RWPE2 (cell line): Measurements from ENCODE around the gene ACSBG1.

Experiments used
- ATAC-seq: fragments of 200-7000 bp; cut with Tn5 transposase; 3 replicates; pipeline ENCODE4 v1.9.1; 2021; ENCODE audit warnings: low read depth
- DNase-seq: peaks from one replicate; pipeline ENCODE4 v3.0.0-alpha.2; 2020; ENCODE audit warnings: low spot score
- H3K27ac ChIP-seq: fragments of 450-650 bp; 2 replicates; pipeline ENCODE4 v1.5.1; 2017; ENCODE audit warnings: mild to moderate bottlenecking; ENCODE audit not compliant: poor library complexity, severe bottlenecking
- H3K27me3 ChIP-seq: fragments of 250-450 bp; sonication (Bioruptor Pico); 2 replicates; pipeline ENCODE4 v1.5.1; 2021; ENCODE audit warnings: mild to moderate bottlenecking, moderate library complexity; ENCODE audit not compliant: insufficient read depth, poor library complexity, severe bottlenecking
- H3K36me3 ChIP-seq: fragments of 250-450 bp; sonication (Bioruptor Pico); 2 replicates; pipeline ENCODE4 v1.5.1; 2020; ENCODE audit warnings: low read depth, mild to moderate bottlenecking, moderate library complexity
- H3K4me1 ChIP-seq: fragments of 250-450 bp; sonication (Bioruptor Pico); 2 replicates; pipeline ENCODE4 v1.5.1; 2021; ENCODE audit warnings: mild to moderate bottlenecking, moderate library complexity; ENCODE audit not compliant: insufficient read depth, poor library complexity, severe bottlenecking
- H3K4me3 ChIP-seq: fragments of 250-450 bp; sonication (Bioruptor Pico); 2 replicates; pipeline ENCODE4 v1.5.1; 2021; ENCODE audit warnings: mild to moderate bottlenecking, moderate library complexity; ENCODE audit not compliant: severe bottlenecking
- H3K9me3 ChIP-seq: fragments of 250-450 bp; sonication (Bioruptor Pico); 2 replicates; pipeline ENCODE4 v1.5.1; 2021; ENCODE audit warnings: mild to moderate bottlenecking, moderate library complexity; ENCODE audit not compliant: severe bottlenecking
- CTCF ChIP-seq: fragments of 450-650 bp; IDR thresholded peaks from one replicate; pipeline ENCODE4 v1.5.1; 2017; ENCODE audit warnings: mild to moderate bottlenecking, moderate library complexity; ENCODE audit not compliant: poor library complexity, severe bottlenecking

Gene ACSBG1

GRCh38 chr15:78265752-78266224 lies 31.4 kb upstream of the ACSBG1 start:
- no peak for TF ChIP-seq CTCF
- Histone ChIP-seq H3K27me3 (no peaks in the 10 kb centered on the region), H3K4me3 (no peak overlapping the region), H3K9me3 (no peaks in the 10 kb centered on the region), H3K4me1 (peaks cover 11% of the 10 kb centered on the region), H3K36me3 (no peaks in the 10 kb centered on the region), H3K27ac (no peak overlapping the region)
- DNase-seq (no peak), ATAC-seq (peak; percentile 89)

GRCh38 chr15:78265137-78265460 lies 30.7 kb upstream of the ACSBG1 start:
- Histone ChIP-seq H3K4me3 (peak overlapping the region; percentile 31), H3K4me1 (peaks cover 11% of the 10 kb centered on the region), H3K27ac (no peak overlapping the region), H3K9me3 (no peaks in the 10 kb centered on the region), H3K36me3 (no peaks in the 10 kb centered on the region), H3K27me3 (no peaks in the 10 kb centered on the region)
- no peak for ATAC-seq
- TF ChIP-seq CTCF: no peak
- no peak for DNase-seq

- no peaks in the 10 kb centered on the region for H3K27me3 ChIP-seq
- H3K4me3 ChIP-seq: peak within 1 kb of the TSS; percentile 31
- peak; percentile 17 for ATAC-seq
- no peak within 1 kb of the TSS for H3K27ac ChIP-seq
- TF ChIP-seq CTCF: no peak
- no peaks in the 10 kb centered on the region for H3K36me3 ChIP-seq
- no peaks in the 10 kb centered on the region for H3K9me3 ChIP-seq
- no peak for DNase-seq
- H3K4me1 ChIP-seq: peaks cover 11% of the 10 kb centered on the region
Observed at GRCh38 chr15:78264304-78265136, 30.2 kb upstream of the ACSBG1 start, which contains the start of gene DNAJA4. Gene DNAJA4 (plus strand): TSS chr15:78264562. CDS start chr15:78264764, 202 bp downstream.

GRCh38 chr15:78263907-78264303 lies 29.5 kb upstream of the ACSBG1 start:
- Histone ChIP-seq H3K4me1 (peaks cover 11% of the 10 kb centered on the region), H3K4me3 (peak overlapping the region; percentile 31), H3K27ac (no peak overlapping the region), H3K36me3 (no peaks in the 10 kb centered on the region), H3K9me3 (no peaks in the 10 kb centered on the region), H3K27me3 (no peaks in the 10 kb centered on the region)
- no peak for TF ChIP-seq CTCF
- no peak for ATAC-seq
- DNase-seq: no peak

- DNase-seq (no peak), ATAC-seq (no peak)
- Histone ChIP-seq H3K9me3 (no peaks in the 10 kb centered on the region), H3K36me3 (no peaks in the 10 kb centered on the region), H3K4me3 (no peak overlapping the region), H3K27me3 (no peaks in the 10 kb centered on the region), H3K27ac (no peak overlapping the region), H3K4me1 (peaks cover 11% of the 10 kb centered on the region)
- no peak for TF ChIP-seq CTCF
Observed at GRCh38 chr15:78263351-78263781, 29.0 kb upstream of the ACSBG1 start.
